NB4 (cell line): ENCODE measurements around the gene HS6ST3.

Experiments used
- CTCF ChIP-seq: IDR thresholded peaks from one replicate; pipeline ENCODE4 v1.5.1; 2012; ENCODE audit warnings: low read depth, low read length
- MAX ChIP-seq: IDR thresholded peaks from 2 replicates; pipeline ENCODE4 v1.6.1; 2011; ENCODE audit warnings: low read depth, low read length
- MYC ChIP-seq: IDR thresholded peaks from 2 replicates; pipeline ENCODE4 v1.6.1; 2011; ENCODE audit warnings: low read depth, low read length
- POLR2A ChIP-seq: IDR thresholded peaks from 2 replicates; pipeline ENCODE4 v1.6.1; 2011; ENCODE audit warnings: mild to moderate bottlenecking; ENCODE audit not compliant: insufficient read length; ENCODE audit errors: extremely low read depth

DNA sequence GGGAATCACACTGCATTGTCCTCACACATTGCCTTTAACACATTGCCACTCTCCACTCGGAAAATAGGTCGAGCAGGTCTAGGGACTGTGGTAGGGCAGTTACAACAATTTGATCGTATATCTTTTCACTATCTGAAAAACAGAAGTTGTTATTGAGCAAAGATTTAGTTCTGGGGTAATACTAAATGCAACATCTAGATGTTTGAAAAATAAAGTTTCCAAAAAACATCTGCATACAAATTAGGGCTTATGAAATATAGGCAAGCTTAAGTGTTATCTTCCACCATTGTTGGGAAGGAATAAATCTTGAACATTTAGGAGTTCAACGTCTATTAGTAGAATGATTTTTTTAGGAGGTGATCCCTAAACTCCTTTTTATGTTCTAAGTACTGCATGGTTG, 768 bp upstream of the HS6ST3 start:
- TF ChIP-seq CTCF (no peak), POLR2A (no peak), MAX (no peak), MYC (no peak)
